ENCODE measurements around the gene AP2A2.

Gene AP2A2

DNA sequence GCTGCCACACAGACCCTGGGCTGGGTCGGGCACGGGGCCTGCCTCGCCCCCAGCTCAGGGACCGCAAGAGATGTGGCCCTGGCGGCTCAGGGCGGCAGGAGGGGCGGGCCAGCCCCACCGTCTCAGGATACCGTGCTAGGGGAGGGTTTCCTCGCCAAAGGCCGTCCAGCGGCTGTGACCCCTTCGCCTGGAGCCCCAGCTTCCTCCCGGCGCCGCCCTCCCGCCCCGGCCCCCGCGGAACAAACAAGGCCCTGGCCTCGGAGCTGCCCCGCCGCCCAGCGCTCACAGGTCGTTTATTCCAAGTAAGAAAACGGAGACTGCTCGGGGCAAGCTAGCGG is 543 bp upstream of the AP2A2 start:
- H3K4me3 ChIP-seq (ENCODE audit: low read length): peak overlapping the region; percentile 52; the same call in 1 of the 2 replicates
- no peak for TF ChIP-seq ZNF274 (IDR thresholded peaks at IDR 0.05; ENCODE audit: low read depth, low read length)

DNA sequence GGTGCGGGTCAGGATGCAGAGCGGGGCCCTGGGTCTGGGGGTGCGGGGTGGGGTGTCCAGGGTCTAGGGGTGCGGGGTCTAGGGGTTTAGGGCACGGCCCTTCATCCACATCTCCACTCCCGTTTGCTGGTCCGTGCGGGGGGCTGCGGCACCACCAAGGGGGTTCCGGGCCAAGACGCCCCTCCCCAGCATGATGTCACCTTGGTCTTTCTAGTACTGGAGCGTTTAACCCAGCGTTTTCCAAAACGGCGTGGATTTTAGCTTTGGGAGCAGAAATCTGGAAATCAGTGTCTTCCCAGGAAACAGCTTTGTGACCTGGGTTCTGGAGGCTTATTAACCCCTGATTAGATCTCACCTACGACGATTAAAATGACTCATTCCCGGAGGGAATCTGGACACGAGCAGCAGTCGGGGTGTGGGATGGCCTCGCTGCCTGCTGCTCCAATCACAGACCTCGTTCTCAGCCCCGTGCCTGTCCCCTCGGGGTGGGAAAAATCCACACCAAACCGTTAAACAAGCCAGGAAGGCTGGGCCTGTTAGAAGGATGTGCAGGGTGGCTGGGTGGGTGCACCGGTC is 759 bp downstream of the AP2A2 start:
- TF ChIP-seq ZNF274 (IDR thresholded peaks at IDR 0.05; ENCODE audit: low read depth, low read length): no peak
- H3K4me3 ChIP-seq (ENCODE audit: low read length): peak overlapping the region; percentile 81

DNA sequence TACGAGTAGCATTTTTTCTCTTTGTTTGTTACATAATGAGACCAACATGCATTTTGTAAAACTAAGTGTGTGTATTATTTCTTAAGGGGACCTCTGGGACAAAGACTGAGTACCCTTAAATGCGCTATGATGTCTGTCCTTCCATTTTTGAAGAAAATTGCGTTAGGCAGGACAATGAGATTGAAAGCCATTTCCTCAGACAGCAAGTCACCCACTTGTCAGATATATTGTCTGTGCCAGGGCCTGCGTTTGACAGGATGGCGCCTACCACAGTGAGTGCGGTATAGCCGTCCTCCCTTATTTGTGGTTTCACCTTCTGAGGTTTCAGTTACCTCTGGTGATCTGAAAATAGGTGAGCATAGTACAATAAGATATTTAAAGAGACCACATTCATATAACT is 2.2 kb downstream of the AP2A2 start:
- no peak overlapping the region; the same call in 1 of the 2 replicates for H3K4me3 ChIP-seq (ENCODE audit: low read length)

DNA sequence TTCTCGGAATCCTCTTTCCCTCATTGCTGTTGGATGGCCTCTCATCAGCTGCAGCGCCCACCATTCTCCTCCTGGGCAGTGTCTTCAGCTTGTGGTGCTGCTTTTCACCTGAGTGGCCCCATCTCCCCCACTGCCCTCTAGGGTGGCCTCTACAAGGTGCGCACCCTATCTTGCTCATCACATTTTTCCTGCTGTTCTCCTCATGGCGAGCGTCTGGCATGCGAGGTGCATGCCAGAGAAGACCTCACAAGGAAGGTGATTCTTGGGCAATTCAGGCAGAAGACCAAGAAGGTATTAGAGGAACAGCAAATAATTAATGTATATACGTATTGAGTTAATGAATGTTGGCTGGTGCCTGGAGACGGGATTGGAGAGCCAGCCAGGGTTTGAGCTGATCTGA is 3.1 kb downstream of the AP2A2 start:
- no peak overlapping the region for H3K4me3 ChIP-seq (ENCODE audit: low read length)
- no peak for TF ChIP-seq ZNF274 (IDR thresholded peaks at IDR 0.05; ENCODE audit: low read depth, low read length)

More for the DNA sequence above, 2.2 kb downstream of the AP2A2 start:
- no peak for TF ChIP-seq ZNF274 (IDR thresholded peaks at IDR 0.05; ENCODE audit: low read depth, low read length)

DNA sequence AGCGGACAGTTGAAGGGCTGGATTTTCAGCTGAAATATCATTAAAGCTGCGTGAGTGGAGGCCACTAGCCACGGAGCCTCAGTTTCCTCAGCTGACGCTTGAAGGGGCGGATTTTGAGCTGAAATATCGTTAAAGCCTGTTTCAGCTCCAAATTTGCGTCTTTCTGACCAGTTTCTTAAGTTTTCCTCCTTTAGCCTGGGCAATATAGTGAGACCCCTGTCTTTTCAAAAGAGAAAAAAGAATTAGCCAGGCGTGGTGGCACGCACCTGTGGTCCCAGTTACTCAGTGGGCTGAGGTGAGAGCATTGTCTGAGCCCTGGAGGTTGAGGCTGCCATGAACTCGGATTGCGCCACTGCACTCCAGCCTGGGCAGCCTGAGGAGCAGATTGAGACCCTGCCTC is 3.7 kb downstream of the AP2A2 start:
- TF ChIP-seq ZNF274 (IDR thresholded peaks at IDR 0.05; ENCODE audit: low read depth, low read length): no peak

DNA sequence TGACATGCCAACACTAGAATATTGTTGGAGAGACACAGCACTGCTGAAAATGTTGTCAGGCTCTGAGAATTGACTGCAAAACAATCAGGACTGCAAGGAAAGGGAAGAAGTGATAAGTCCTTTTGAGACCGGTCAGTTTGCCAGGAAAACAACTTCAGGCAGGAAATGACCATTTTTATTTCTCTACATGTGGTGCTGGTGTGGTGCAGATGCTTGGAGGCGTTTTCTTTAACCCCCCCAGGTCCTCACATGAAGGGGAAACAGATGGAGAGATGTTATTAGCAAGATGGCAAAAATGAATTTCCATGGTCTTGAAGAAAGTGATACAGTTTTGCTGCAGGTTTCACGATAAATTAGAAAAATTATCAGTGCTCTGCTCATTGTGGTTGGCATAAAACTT is 5.7 kb downstream of the AP2A2 start:
- TF ChIP-seq ZNF274 (IDR thresholded peaks at IDR 0.05; ENCODE audit: low read depth, low read length): no peak
- no peak overlapping the region for H3K4me3 ChIP-seq (ENCODE audit: low read length)

More for the DNA sequence above, 3.7 kb downstream of the AP2A2 start:
- no peak overlapping the region for H3K4me3 ChIP-seq (ENCODE audit: low read length)

DNA sequence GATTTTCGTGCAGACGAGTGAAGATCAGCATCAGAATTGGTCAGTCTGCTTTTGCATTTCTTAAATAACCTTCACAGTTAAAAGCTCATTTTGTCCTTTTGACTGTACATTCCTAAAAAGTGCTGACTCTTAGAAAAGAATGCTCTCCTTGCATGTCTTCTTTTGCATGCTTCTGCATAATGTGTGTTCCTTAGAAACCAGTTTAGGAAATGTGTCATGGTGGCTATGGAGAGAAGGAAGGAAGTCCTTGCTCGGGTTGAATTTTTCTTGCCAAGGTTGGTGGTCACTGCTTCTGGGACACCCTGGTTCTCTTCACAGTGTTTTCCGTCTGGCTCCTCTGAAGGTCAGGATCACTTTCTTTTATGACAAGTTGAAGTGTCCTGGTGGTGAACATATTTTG is 6.8 kb downstream of the AP2A2 start:
- H3K4me3 ChIP-seq (ENCODE audit: low read length): no peak overlapping the region
- TF ChIP-seq ZNF274 (IDR thresholded peaks at IDR 0.05; ENCODE audit: low read depth, low read length): no peak

DNA sequence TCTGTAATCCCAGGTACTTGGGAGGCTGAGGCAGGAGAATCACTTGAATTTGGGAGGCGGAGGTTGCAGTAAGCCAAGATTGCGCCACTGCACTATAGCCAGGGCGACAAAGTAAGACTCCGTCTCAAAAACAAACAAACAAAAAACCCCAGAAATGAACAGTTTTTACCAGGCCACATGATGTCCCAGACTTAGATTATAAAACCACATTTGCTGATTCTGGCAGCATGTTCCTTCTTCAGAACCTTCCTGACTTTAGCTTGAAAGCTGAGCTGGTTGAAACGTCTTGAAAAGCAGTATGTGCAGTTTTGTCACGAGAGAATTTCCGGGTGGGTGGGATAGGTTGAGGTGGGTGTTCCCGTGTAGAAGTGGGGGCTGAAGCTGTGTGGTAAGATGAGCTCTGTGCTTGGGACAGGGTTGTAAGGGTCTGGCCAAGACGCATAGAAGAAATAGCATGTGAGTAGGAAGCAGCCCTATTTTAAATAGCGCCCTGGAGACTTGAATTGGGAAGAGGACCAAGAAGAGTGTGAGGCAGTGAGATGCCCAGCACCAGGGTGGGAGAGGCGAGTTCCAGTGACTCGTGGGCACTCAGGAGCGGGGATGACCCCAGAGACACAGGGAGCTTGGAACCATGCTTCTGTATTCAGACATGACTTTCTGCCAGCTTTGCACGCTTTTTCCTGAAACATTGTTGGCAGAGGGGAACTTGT is 7.6 kb downstream of the AP2A2 start:
- no peak overlapping the region for H3K4me3 ChIP-seq (ENCODE audit: low read length)

DNA sequence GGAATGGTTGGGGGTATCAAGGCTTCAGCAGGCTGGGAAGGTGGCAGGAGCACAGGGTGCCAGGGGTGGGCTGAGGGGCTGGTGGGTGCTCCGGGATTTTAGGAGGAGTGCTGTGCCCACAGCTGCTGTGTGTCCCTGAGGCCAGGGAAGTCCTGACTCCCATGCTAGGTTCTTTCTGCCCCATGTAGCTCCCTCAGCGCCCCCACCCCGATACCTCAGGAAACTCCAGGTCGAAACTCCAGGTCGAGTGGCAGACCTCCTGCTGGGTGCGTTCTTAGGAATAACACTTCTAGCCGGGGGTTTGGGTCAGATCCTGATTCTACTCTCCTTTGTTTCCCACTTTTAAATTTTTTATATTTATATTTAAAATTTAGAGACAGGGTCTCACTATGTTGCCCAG is 8.3 kb downstream of the AP2A2 start:
- no peak overlapping the region for H3K4me3 ChIP-seq (ENCODE audit: low read length)
- no peak for TF ChIP-seq ZNF274 (IDR thresholded peaks at IDR 0.05; ENCODE audit: low read depth, low read length)

More for the DNA sequence above, 7.6 kb downstream of the AP2A2 start:
- no peak for TF ChIP-seq ZNF274 (IDR thresholded peaks at IDR 0.05; ENCODE audit: low read depth, low read length)

DNA sequence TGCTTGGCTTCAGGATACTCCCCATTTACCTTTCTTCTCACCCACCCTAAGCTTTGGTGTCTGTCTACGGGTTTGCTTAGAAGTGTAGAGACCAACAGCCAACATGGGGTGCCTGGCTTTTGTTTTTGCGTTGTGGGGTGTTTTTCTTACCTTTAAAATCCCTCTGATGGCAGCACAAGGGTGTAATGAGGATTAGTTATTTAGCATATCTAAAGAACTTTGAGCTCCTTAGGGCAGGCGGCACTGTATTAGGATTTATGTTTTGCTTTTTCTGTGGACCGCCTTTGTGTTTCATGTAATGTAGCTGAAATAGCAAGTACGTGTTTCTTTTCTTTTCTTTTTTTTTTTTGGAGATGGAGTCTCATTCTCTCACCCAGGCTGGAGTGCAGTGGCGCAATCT is 8.9 kb downstream of the AP2A2 start:
- H3K4me3 ChIP-seq (ENCODE audit: low read length): no peak overlapping the region
- no peak for TF ChIP-seq ZNF274 (IDR thresholded peaks at IDR 0.05; ENCODE audit: low read depth, low read length)

DNA sequence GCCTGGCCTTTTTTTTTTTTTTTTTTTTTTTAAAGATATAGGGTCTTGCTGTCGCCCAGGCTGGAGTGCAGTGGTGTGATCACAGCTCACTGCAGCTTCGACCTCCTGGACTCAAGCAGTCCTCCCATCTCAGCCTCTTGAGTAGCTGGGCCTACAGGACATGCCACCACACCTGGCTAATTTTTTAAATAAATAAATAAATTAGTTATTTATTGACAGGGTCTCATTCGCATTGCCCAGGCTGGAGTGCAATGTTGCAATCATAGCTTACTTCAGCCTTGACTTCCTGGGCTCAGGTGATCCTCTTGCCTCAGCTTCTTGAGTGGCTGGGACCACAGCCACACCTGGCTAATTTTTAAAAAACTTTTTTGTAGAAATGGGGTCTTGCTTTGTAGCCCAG is 10.5 kb downstream of the AP2A2 start:
- no peak overlapping the region for H3K4me3 ChIP-seq (ENCODE audit: low read length)
- no peak for TF ChIP-seq ZNF274 (IDR thresholded peaks at IDR 0.05; ENCODE audit: low read depth, low read length)

DNA sequence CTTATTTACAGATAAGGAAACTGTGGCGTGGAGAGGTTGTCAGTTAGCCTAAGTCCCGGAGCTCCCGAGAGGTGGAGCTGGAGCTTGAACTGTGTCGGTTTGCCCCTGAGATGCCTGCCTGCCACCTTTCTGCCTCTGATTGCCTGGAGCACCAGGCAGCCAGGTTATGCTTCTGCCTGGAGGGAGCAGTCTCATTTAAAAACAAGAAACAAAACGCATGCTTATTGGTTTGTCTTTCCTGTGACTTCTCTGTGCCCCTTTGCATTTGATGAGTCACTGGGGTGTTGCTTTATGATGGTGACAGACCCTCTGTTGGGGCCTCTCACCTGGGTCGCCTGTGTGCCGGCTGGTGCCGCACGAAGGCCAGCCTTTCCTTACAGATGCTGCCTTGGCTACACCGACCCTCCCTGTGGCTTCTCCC is 12.2 kb downstream of the AP2A2 start:
- no peak overlapping the region for H3K4me3 ChIP-seq (ENCODE audit: low read length)
- TF ChIP-seq ZNF274 (IDR thresholded peaks at IDR 0.05; ENCODE audit: low read depth, low read length): no peak

DNA sequence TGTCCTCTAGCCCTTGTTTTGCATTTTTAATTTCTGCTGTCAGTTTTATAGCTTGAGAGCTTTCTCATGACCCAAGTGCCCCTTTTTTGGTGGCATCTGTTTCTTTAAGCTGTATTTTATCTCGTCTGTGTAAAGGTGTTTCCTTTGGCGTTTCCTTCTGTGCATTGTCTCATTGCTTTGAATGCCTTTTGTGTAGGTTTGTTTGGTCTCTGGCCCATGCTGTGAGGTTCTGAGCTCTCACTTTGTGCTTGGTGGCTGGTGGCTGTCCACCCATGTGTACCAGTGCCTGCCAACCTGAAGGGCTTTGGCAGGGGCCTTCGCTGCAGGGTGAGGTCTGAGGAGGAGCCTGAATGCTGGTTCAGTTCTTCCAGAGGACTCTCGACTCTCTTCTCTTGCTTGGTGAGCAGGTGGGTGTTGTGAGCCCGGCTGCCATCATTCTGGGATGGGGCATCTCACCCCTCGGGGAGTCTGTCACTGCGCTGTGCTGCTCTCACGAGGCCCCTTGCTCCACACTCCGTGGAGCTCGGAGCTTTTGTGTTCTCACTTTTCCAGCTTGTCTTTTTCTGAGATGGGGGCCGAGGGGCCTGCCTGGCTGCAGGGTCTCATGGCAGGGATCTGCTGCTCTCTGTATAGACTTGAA is 14.9 kb downstream of the AP2A2 start:
- H3K4me3 ChIP-seq (ENCODE audit: low read length): no peak overlapping the region
- no peak for TF ChIP-seq ZNF274 (IDR thresholded peaks at IDR 0.05; ENCODE audit: low read depth, low read length)

DNA sequence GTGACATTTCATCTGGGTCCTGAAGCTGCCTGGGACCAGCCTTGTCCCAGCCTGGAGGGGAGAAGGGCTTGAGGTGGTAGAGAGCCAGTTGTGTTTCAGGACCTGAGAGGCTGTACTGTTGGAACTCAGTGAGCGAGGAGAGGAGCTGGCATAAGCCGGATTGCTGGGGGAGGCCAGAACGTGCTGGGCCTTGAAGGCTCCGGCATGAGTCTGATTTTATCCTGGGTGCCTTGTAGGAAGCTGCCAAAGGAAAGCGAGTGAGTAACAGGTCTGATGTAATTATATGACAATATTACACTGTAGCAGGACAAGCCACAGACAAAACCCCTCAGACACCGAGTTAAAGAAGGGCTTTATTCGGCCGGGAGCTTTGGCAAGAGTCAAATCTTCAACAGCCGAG is 17.2 kb downstream of the AP2A2 start:
- no peak for TF ChIP-seq ZNF274 (IDR thresholded peaks at IDR 0.05; ENCODE audit: low read depth, low read length)

More for the DNA sequence above, 17.2 kb downstream of the AP2A2 start:
- no peak overlapping the region for H3K4me3 ChIP-seq (ENCODE audit: low read length)

Data from GM08714 (cell line).